SK-N-SH (cell line): ENCODE data around the gene TENT5A. TPM values are rescaled to one million over a fixed set of nuclear protein-coding genes. Genes with fewer than 3 reads are reported as not detected.

Experiments
- CTCF ChIA-PET: fragments of 300-600, 350-600 bp; formaldehyde crosslinking; extraction: SDS; loops from one replicate; lab custom pipeline; 2021; lab: Yijun Ruan, JAX
- POLR2A ChIA-PET: fragments of 350-600 bp; sonication (Branson Sonifier 250); formaldehyde crosslinking; extraction: SDS; loops from one replicate; lab custom pipeline; 2020; ENCODE audit warnings: antibody characterized with exemption, inconsistent platforms; lab: Yijun Ruan, JAX
- DNase-seq: peaks from one replicate; pipeline ENCODE4 v3.0.0; 2012
- H2AFZ ChIP-seq: fragments of 200-600 bp; sonication (generic); 2 replicates; pipeline ENCODE4 v1.8.1; 2016; ENCODE audit warnings: antibody characterized with exemption, mild to moderate bottlenecking, low read depth
- H3F3A ChIP-seq: fragments of 200-600 bp; sonication (generic); replicated peaks from 2 replicates; pipeline ENCODE3; 2016; ENCODE audit warnings: antibody characterized with exemption, mild to moderate bottlenecking; ENCODE audit not compliant: insufficient read depth
- H3K27ac ChIP-seq, 2 experiments: fragments of 200-500 bp in 1 of 2; fragments of 200-600 bp in 1 of 2; sonication (Bioruptor generic) in 1 of 2; sonication (generic), shearing (Covaris generic) in 1 of 2; 2 replicates each; pipeline versions ENCODE4 v1.5.1 to v1.6.1; 2014 to 2016; ENCODE audit warnings: low read depth in 2 of 2, inconsistent platforms in 1 of 2, low read length in 1 of 2, mild to moderate bottlenecking in 1 of 2, mixed read lengths in 1 of 2
- H3K27me3 ChIP-seq: fragments of 200-600 bp; sonication (generic), shearing (Covaris generic); 2 replicates; pipeline ENCODE4 v1.6.1; 2016; ENCODE audit warnings: mixed run types; ENCODE audit not compliant: insufficient read depth
- H3K36me3 ChIP-seq, 2 experiments: fragments of 200-500 bp in 1 of 2; fragments of 200-600 bp in 1 of 2; sonication (Bioruptor generic) in 1 of 2; sonication (generic) in 1 of 2; replicated peaks in 1 of 2; 2 replicates each; pipeline versions ENCODE3 to v1.5.1; 2014 to 2016; ENCODE audit warnings: low read length in 1 of 2, mild to moderate bottlenecking in 1 of 2; ENCODE audit not compliant: insufficient read depth in 2 of 2, control insufficient read depth in 1 of 2
- H3K4me1 ChIP-seq, 2 experiments: fragments of 200-500 bp in 1 of 2; fragments of 200-600 bp in 1 of 2; sonication (Bioruptor generic) in 1 of 2; sonication (generic), shearing (Covaris generic) in 1 of 2; 2 replicates each; pipeline versions ENCODE4 v1.5.1 to v1.6.1; 2014 to 2016; ENCODE audit warnings: low read depth in 1 of 2, low read length in 1 of 2, mixed run types in 1 of 2; ENCODE audit not compliant: insufficient read depth in 2 of 2, control insufficient read depth in 1 of 2
- H3K4me2 ChIP-seq: fragments of 200-600 bp; sonication (generic), shearing (Covaris generic); 2 replicates; pipeline ENCODE4 v1.6.1; 2017; ENCODE audit warnings: mixed run types
- H3K4me3 ChIP-seq, 2 experiments: fragments of 200-500 bp in 1 of 2; fragments of 200-600 bp in 1 of 2; sonication (Bioruptor generic) in 1 of 2; sonication (generic), shearing (Covaris generic) in 1 of 2; 2 replicates each; pipeline versions ENCODE4 v1.5.1 to v1.8.1; 2014 to 2016; ENCODE audit warnings: low read depth in 2 of 2, inconsistent platforms in 1 of 2, low read length in 1 of 2, mild to moderate bottlenecking in 1 of 2, mixed read lengths in 1 of 2, moderate library complexity in 1 of 2
- H3K79me2 ChIP-seq: fragments of 200-600 bp; sonication (generic); 2 replicates; pipeline ENCODE4 v1.8.1; 2017; ENCODE audit warnings: mild to moderate bottlenecking; ENCODE audit not compliant: insufficient read depth
- H3K9ac ChIP-seq: fragments of 200-600 bp; sonication (generic); 2 replicates; pipeline ENCODE4 v1.6.1; 2017; ENCODE audit warnings: mixed run types
- H3K9me2 ChIP-seq: fragments of 200-600 bp; sonication (generic); 2 replicates; pipeline ENCODE4 v1.6.1; 2017; ENCODE audit warnings: mixed run types
- H3K9me3 ChIP-seq: fragments of 200-600 bp; sonication (generic); 2 replicates; pipeline ENCODE4 v1.6.1; 2017; ENCODE audit warnings: mixed run types, mild to moderate bottlenecking, moderate library complexity
- H4K20me1 ChIP-seq: fragments of 200-600 bp; sonication (generic); 2 replicates; pipeline ENCODE4 v1.6.1; 2017; ENCODE audit warnings: mild to moderate bottlenecking, mixed run types; ENCODE audit not compliant: insufficient read depth
- CTCF ChIP-seq: fragments of 200-600 bp; sonication (generic); IDR thresholded peaks from 2 replicates; pipeline ENCODE4 v1.6.1; 2017; ENCODE audit warnings: antibody characterized with exemption, mild to moderate bottlenecking, moderate library complexity
- EP300 ChIP-seq, 2 experiments: IDR thresholded peaks; 2 replicates each; pipeline versions ENCODE4 v1.4.0 to v1.6.1; 2012; ENCODE audit warnings: borderline replicate concordance in 1 of 2, low read depth in 1 of 2, low read length in 1 of 2
- FOXJ3 ChIP-seq: sonication (generic); formaldehyde crosslinking; IDR thresholded peaks from 2 replicates; pipeline ENCODE4 v1.5.1; 2020; ENCODE audit warnings: mild to moderate bottlenecking, missing genetic modification reagents
- FOXM1 ChIP-seq: IDR thresholded peaks from 2 replicates; pipeline ENCODE4 v1.4.0; 2012; ENCODE audit warnings: low read depth, mild to moderate bottlenecking
- JUND ChIP-seq: IDR thresholded peaks from 2 replicates; pipeline ENCODE4 v1.4.0; 2012
- MAX ChIP-seq: IDR thresholded peaks from 2 replicates; pipeline ENCODE4 v1.4.0; 2012; ENCODE audit warnings: low read depth
- MXI1 ChIP-seq: IDR thresholded peaks from 2 replicates; pipeline ENCODE4 v1.6.1; 2012; ENCODE audit warnings: mild to moderate bottlenecking, low read depth, low read length, improper control_type of control experiment
- NFIC ChIP-seq: IDR thresholded peaks from 2 replicates; pipeline ENCODE4 v1.4.0; 2012; ENCODE audit warnings: borderline replicate concordance
- PBX3 ChIP-seq: IDR thresholded peaks from 2 replicates; pipeline ENCODE4; 2012
- RAD21 ChIP-seq: IDR thresholded peaks from 2 replicates; pipeline ENCODE4 v1.6.1; 2012; ENCODE audit warnings: mild to moderate bottlenecking, low read length
- REST ChIP-seq: IDR thresholded peaks from 2 replicates; pipeline ENCODE4 v1.6.1; 2012; ENCODE audit warnings: mild to moderate bottlenecking, low read depth, low read length, moderate library complexity
- RFX5 ChIP-seq: IDR thresholded peaks from 2 replicates; pipeline ENCODE4 v1.6.1; 2012; ENCODE audit warnings: mild to moderate bottlenecking, improper control_type of control experiment, low read length
- RXRA ChIP-seq: IDR thresholded peaks from 2 replicates; pipeline ENCODE4 v1.4.0; 2012; ENCODE audit warnings: low read depth, mild to moderate bottlenecking, borderline replicate concordance
- SIN3A ChIP-seq: IDR thresholded peaks from 2 replicates; pipeline ENCODE4 v1.6.1; 2012; ENCODE audit warnings: low read depth, mild to moderate bottlenecking, low read length, moderate library complexity, borderline replicate concordance
- SMC3 ChIP-seq: IDR thresholded peaks from 2 replicates; pipeline ENCODE4 v1.6.1; 2012; ENCODE audit warnings: low read depth, low read length, improper control_type of control experiment
- TAF1 ChIP-seq: IDR thresholded peaks from 2 replicates; pipeline ENCODE4 v1.6.1; 2012; ENCODE audit warnings: low read depth, mild to moderate bottlenecking, low read length, moderate library complexity, borderline replicate concordance
- USF1 ChIP-seq: IDR thresholded peaks from 2 replicates; pipeline ENCODE4 v1.4.0; 2012; ENCODE audit warnings: low read depth, borderline replicate concordance
- WGBS: methylation state at CpG from one replicate; pipeline ENCODE4 v1.1.6; 2017; ENCODE audit warnings: low lambda C conversion rate; 5-methylcytosine and 5-hydroxymethylcytosine counted together
- polyA plus RNA-seq, 3 experiments: library from polyadenylated mRNA; depleted of rRNA; stranded (reverse); fragments of >200 nt; gene quantifications; 2 replicates each; pipeline ENCODE4 v1.2.3, GENCODE V29; 2012

TENT5A gene
- polyA plus RNA-seq, 1 of the 3 experiments (the other 2 are of a cell fraction), result 4.9 TPM

- H3K4me2 ChIP-seq, result no peak overlapping the region
- TF ChIP-seq FOXM1 (no peak), TAF1 (no peak), PBX3 (no peak), RXRA (no peak), SMC3 (no peak), MXI1 (no peak), FOXJ3 (CRISPR knock-in tag) (no peak), EP300 (IDR thresholded peaks at IDR 0.05; ENCODE audit: borderline replicate concordance in 1 of 2, low read depth in 1 of 2, low read length in 1 of 2) (no peak), REST (no peak), NFIC (no peak), USF1 (no peak), CTCF (no peak), RFX5 (no peak), MAX (no peak), RAD21 (no peak), SIN3A (no peak), JUND (no peak)
- TF ChIP-seq, all 33 proteins: peak for 0
- no peak overlapping the region for H3K27ac ChIP-seq
- ChIA-PET POLR2A (no interaction called here), CTCF (interaction anchor here (0.6 kb wide), 1 partner anchor 223 kb away, joined by 3 read pairs; no protein-coding TSS in a partner anchor)
- H3K9me2 ChIP-seq, result no peaks in the 10 kb centered on the region
- no peak overlapping the region for H3K9ac ChIP-seq
- peaks cover 21 to 32% of the 10 kb centered on the region in 2 experiments for H3K4me1 ChIP-seq
- no peaks in the 10 kb centered on the region for H3K36me3 ChIP-seq
- no peak overlapping the region for H3K4me3 ChIP-seq
- DNase-seq, result no peak
- H3K27me3 ChIP-seq, result no peaks in the 10 kb centered on the region
- no peaks in the 10 kb centered on the region for H3K9me3 ChIP-seq
- no peaks in the 10 kb centered on the region for H4K20me1 ChIP-seq
- no peak overlapping the region for H2AFZ ChIP-seq
- 85% methylated on average over 4 of the region's 4 CpGs for WGBS
- no peaks in the 10 kb centered on the region for H3K79me2 ChIP-seq
- peaks cover 13% of the 10 kb centered on the region for H3F3A ChIP-seq
Observed at GRCh38 chr6:81758221-81758620, 5.7 kb upstream of the TENT5A start.
